ENCODE results near the gene SGCG.

The SGCG gene

GRCh38 chr13:23202383-23202782, 21.6 kb downstream of the SGCG start:
- TF ChIP-seq EZH2 (IDR thresholded peaks at IDR 0.05; ENCODE audit: borderline replicate concordance, low read length) (no peak), CTCF (IDR thresholded peaks at IDR 0.05; ENCODE audit: low read length) (no peak)
- Histone ChIP-seq H3K27me3 (ENCODE audit: insufficient read depth, low read length) (no peaks in the 10 kb centered on the region), H3K4me1 (ENCODE audit: insufficient read depth, low read length, severe bottlenecking) (no peaks in the 10 kb centered on the region), H3F3A (ENCODE audit: insufficient read depth, low read length) (no peaks in the 10 kb centered on the region), H4K20me1 (ENCODE audit: insufficient read depth, low read length) (no peaks in the 10 kb centered on the region), H2AFZ (ENCODE audit: low read length) (no peak overlapping the region), H3K9ac (ENCODE audit: low read length) (no peak overlapping the region), H3K79me2 (ENCODE audit: insufficient read depth, low read length) (no peaks in the 10 kb centered on the region), H3K4me2 (ENCODE audit: low read length) (no peak overlapping the region), H3K9me2 (ENCODE audit: low read depth, low read length) (no peaks in the 10 kb centered on the region), H3K4me3 (ENCODE audit: low read depth, low read length, poor library complexity, severe bottlenecking) (no peak overlapping the region), H3K36me3 (ENCODE audit: insufficient read depth, low read length) (no peaks in the 10 kb centered on the region), H3K9me3 (ENCODE audit: low read length) (no peaks in the 10 kb centered on the region; the same call in 1 of the 2 replicates), H3K27ac (ENCODE audit: low read depth, low read length, poor library complexity, severe bottlenecking) (no peak overlapping the region)

- Histone ChIP-seq H3K9me3 (ENCODE audit: low read length) (no peaks in the 10 kb centered on the region; the same call in 1 of the 2 replicates), H3K4me2 (ENCODE audit: low read length) (no peak overlapping the region), H3K9ac (ENCODE audit: low read length) (no peak overlapping the region)
Observed at GRCh38 chr13:23203516-23203915, 22.7 kb downstream of the SGCG start.

GRCh38 chr13:23205807-23206206, 25.0 kb downstream of the SGCG start:
- H3K27ac ChIP-seq (ENCODE audit: low read depth, low read length, poor library complexity, severe bottlenecking), result no peak overlapping the region
- H3K27me3 ChIP-seq (ENCODE audit: insufficient read depth, low read length), result no peaks in the 10 kb centered on the region

More at GRCh38 chr13:23203516-23203915, 22.7 kb downstream of the SGCG start:
- H3K27ac ChIP-seq (ENCODE audit: low read depth, low read length, poor library complexity, severe bottlenecking), result no peak overlapping the region
- no peaks in the 10 kb centered on the region for H3K4me1 ChIP-seq (ENCODE audit: insufficient read depth, low read length, severe bottlenecking)
- no peaks in the 10 kb centered on the region for H3K79me2 ChIP-seq (ENCODE audit: insufficient read depth, low read length)
- no peak overlapping the region for H2AFZ ChIP-seq (ENCODE audit: low read length)
- H3K36me3 ChIP-seq (ENCODE audit: insufficient read depth, low read length), result no peaks in the 10 kb centered on the region
- H3F3A ChIP-seq (ENCODE audit: insufficient read depth, low read length), result no peaks in the 10 kb centered on the region
- no peaks in the 10 kb centered on the region for H3K27me3 ChIP-seq (ENCODE audit: insufficient read depth, low read length)
- H3K4me3 ChIP-seq (ENCODE audit: low read depth, low read length, poor library complexity, severe bottlenecking), result no peak overlapping the region
- no peak for TF ChIP-seq CTCF (IDR thresholded peaks at IDR 0.05; ENCODE audit: low read length)
- TF ChIP-seq EZH2 (IDR thresholded peaks at IDR 0.05; ENCODE audit: borderline replicate concordance, low read length), result no peak
- H3K9me2 ChIP-seq (ENCODE audit: low read depth, low read length), result no peaks in the 10 kb centered on the region
- H4K20me1 ChIP-seq (ENCODE audit: insufficient read depth, low read length), result no peaks in the 10 kb centered on the region

More at GRCh38 chr13:23205807-23206206, 25.0 kb downstream of the SGCG start:
- Histone ChIP-seq H3K9me3 (ENCODE audit: low read length) (no peaks in the 10 kb centered on the region; the same call in 1 of the 2 replicates), H3K4me1 (ENCODE audit: insufficient read depth, low read length, severe bottlenecking) (no peaks in the 10 kb centered on the region), H3K4me3 (ENCODE audit: low read depth, low read length, poor library complexity, severe bottlenecking) (no peak overlapping the region), H3K79me2 (ENCODE audit: insufficient read depth, low read length) (no peaks in the 10 kb centered on the region), H3K4me2 (ENCODE audit: low read length) (no peak overlapping the region), H3K36me3 (ENCODE audit: insufficient read depth, low read length) (no peaks in the 10 kb centered on the region), H4K20me1 (ENCODE audit: insufficient read depth, low read length) (no peaks in the 10 kb centered on the region), H3K9ac (ENCODE audit: low read length) (no peak overlapping the region), H3K9me2 (ENCODE audit: low read depth, low read length) (no peaks in the 10 kb centered on the region), H2AFZ (ENCODE audit: low read length) (no peak overlapping the region), H3F3A (ENCODE audit: insufficient read depth, low read length) (no peaks in the 10 kb centered on the region)
- TF ChIP-seq CTCF (IDR thresholded peaks at IDR 0.05; ENCODE audit: low read length) (no peak), EZH2 (IDR thresholded peaks at IDR 0.05; ENCODE audit: borderline replicate concordance, low read length) (no peak)
